IMR-90 (cell line): ENCODE data around the gene POLD1. TPM values are rescaled to one million over a fixed set of nuclear protein-coding genes. Genes with fewer than 3 reads are reported as not detected.

ENCODE experiments used
- ATAC-seq: fragments of 200-7000 bp; cut with Tn5 transposase; 2 replicates; pipeline ENCODE4 v1.9.1; 2020; ENCODE audit warnings: low read depth, mild to moderate bottlenecking, moderate library complexity
- BruUV-seq: library from RNA; stranded (reverse); fragments of 400-500 nt; replicated peaks from 2 replicates; lab custom pipeline; 2021; lab: Mats Ljungman, UMichigan
- CTCF ChIA-PET: fragments of 300-600 bp; formaldehyde crosslinking; extraction: SDS; loops from one replicate; lab custom pipeline; 2021; ENCODE audit warnings: antibody characterized with exemption; lab: Yijun Ruan, JAX
- POLR2A ChIA-PET: fragments of 300-600 bp; sonication (Branson Sonifier 250); formaldehyde crosslinking; loops from one replicate; lab custom pipeline; 2022; ENCODE audit warnings: antibody characterized with exemption; ENCODE audit not compliant: unreplicated experiment; lab: Charles Lee
- DNase-seq: peaks from one replicate; pipeline ENCODE4 v3.0.0; 2013
- H2AFZ ChIP-seq: replicated peaks from 2 replicates; pipeline ENCODE3; 2013; ENCODE audit warnings: low read length, mild to moderate bottlenecking; ENCODE audit not compliant: poor library complexity
- H2AK5ac ChIP-seq: 2 replicates; pipeline ENCODE4 v1.6.1; 2013; ENCODE audit warnings: low read depth, low read length, inconsistent platforms
- H2AK9ac ChIP-seq: replicated peaks from 2 replicates; pipeline ENCODE3; 2013; ENCODE audit warnings: mild to moderate bottlenecking, low read depth, low read length, moderate library complexity; ENCODE audit not compliant: poor library complexity
- H2BK120ac ChIP-seq: 2 replicates; pipeline ENCODE4 v1.6.1; 2013; ENCODE audit warnings: low read depth, low read length, inconsistent platforms
- H2BK15ac ChIP-seq: 3 replicates; pipeline ENCODE4 v1.6.1; 2013; ENCODE audit warnings: low read depth, low read length, inconsistent platforms
- H2BK20ac ChIP-seq: 2 replicates; pipeline ENCODE4 v1.6.1; 2013; ENCODE audit warnings: low read depth, mild to moderate bottlenecking, inconsistent platforms, low read length, moderate library complexity
- H2BK5ac ChIP-seq: 2 replicates; pipeline ENCODE4 v1.6.1; 2013; ENCODE audit warnings: mild to moderate bottlenecking, low read depth, low read length, inconsistent platforms; ENCODE audit not compliant: poor library complexity, severe bottlenecking
- H3K14ac ChIP-seq: replicated peaks from 2 replicates; pipeline ENCODE4 v1.6.1; 2013; ENCODE audit warnings: low read depth, low read length, inconsistent platforms
- H3K18ac ChIP-seq: 2 replicates; pipeline ENCODE4 v1.6.1; 2013; ENCODE audit warnings: low read depth, low read length, control low read depth
- H3K23ac ChIP-seq: 2 replicates; pipeline ENCODE4 v1.6.1; 2013; ENCODE audit warnings: low read depth, low read length, inconsistent platforms
- H3K27ac ChIP-seq: 2 replicates; pipeline ENCODE4 v1.5.1; 2013; ENCODE audit warnings: mild to moderate bottlenecking, control low read depth, low read length; ENCODE audit not compliant: insufficient read depth
- H3K27me3 ChIP-seq: 2 replicates; pipeline ENCODE4 v1.6.1; 2013; ENCODE audit warnings: low read length; ENCODE audit not compliant: control insufficient read depth, insufficient read depth
- H3K36me3 ChIP-seq: 2 replicates; pipeline ENCODE4 v1.6.1; 2013; ENCODE audit warnings: low read length, mixed read lengths; ENCODE audit not compliant: control insufficient read depth, insufficient read depth
- H3K4ac ChIP-seq: 2 replicates; pipeline ENCODE4 v1.6.1; 2013; ENCODE audit warnings: low read depth, low read length, inconsistent platforms
- H3K4me1 ChIP-seq: 2 replicates; pipeline ENCODE4 v1.6.1; 2013; ENCODE audit warnings: low read length, mixed read lengths; ENCODE audit not compliant: control insufficient read depth, insufficient read depth
- H3K4me2 ChIP-seq: 2 replicates; pipeline ENCODE4 v1.6.1; 2013; ENCODE audit warnings: low read depth, mild to moderate bottlenecking, control low read depth, low read length, moderate library complexity
- H3K4me3 ChIP-seq: 2 replicates; pipeline ENCODE4 v1.5.1; 2013; ENCODE audit warnings: low read depth, mild to moderate bottlenecking, control low read depth, low read length, moderate library complexity; ENCODE audit not compliant: insufficient read depth
- H3K56ac ChIP-seq: 2 replicates; pipeline ENCODE4 v1.6.1; 2013; ENCODE audit warnings: low read length, inconsistent platforms; ENCODE audit not compliant: insufficient read depth; ENCODE audit errors: extremely low read depth
- H3K79me1 ChIP-seq, 2 experiments: 2 replicates each; pipeline ENCODE4 v1.6.1; 2013; ENCODE audit warnings: low read length in 2 of 2, inconsistent platforms in 1 of 2, low read depth in 1 of 2
- H3K9ac ChIP-seq: 2 replicates; pipeline ENCODE4 v1.6.1; 2013; ENCODE audit warnings: low read depth, low read length, control low read depth
- H3K9me1 ChIP-seq: 2 replicates; pipeline ENCODE4 v1.6.1; 2013; ENCODE audit warnings: low read length, inconsistent platforms; ENCODE audit not compliant: insufficient read depth
- H3K9me3 ChIP-seq: 2 replicates; pipeline ENCODE4 v1.6.1; 2013; ENCODE audit warnings: low read length; ENCODE audit not compliant: control insufficient read depth, insufficient read depth
- H4K20me1 ChIP-seq: 2 replicates; pipeline ENCODE4 v1.6.1; 2013; ENCODE audit warnings: low read length, inconsistent platforms; ENCODE audit not compliant: insufficient read depth
- H4K5ac ChIP-seq: 2 replicates; pipeline ENCODE4 v1.6.1; 2013; ENCODE audit warnings: mild to moderate bottlenecking, low read depth, low read length, control low read depth
- H4K8ac ChIP-seq, 2 experiments: 2 replicates each; pipeline ENCODE4 v1.6.1; 2013; ENCODE audit warnings: low read depth in 2 of 2, low read length in 2 of 2, control low read depth in 1 of 2, inconsistent platforms in 1 of 2
- H4K91ac ChIP-seq: 2 replicates; pipeline ENCODE4 v1.6.1; 2013; ENCODE audit warnings: low read depth, low read length, inconsistent platforms; ENCODE audit not compliant: insufficient read depth
- BHLHE40 ChIP-seq: fragments of 150-350 bp; IDR thresholded peaks from 2 replicates; pipeline ENCODE4 v1.6.1; 2016; ENCODE audit warnings: mild to moderate bottlenecking, low read depth, low read length
- CHD1 ChIP-seq: IDR thresholded peaks from 2 replicates; pipeline ENCODE4 v1.6.1; 2012; ENCODE audit warnings: low read depth, low read length, improper control_type of control experiment
- CTCF ChIP-seq: conservative IDR thresholded peaks from 2 replicates; pipeline ENCODE4 v1.5.1; 2012; ENCODE audit warnings: mild to moderate bottlenecking, low read depth, low read length, improper control_type of control experiment
- ELK1 ChIP-seq: fragments of 150-350 bp; IDR thresholded peaks from 2 replicates; pipeline ENCODE4 v1.6.1; 2016; ENCODE audit warnings: low read depth, mild to moderate bottlenecking, low read length, moderate library complexity, borderline replicate concordance
- FOS ChIP-seq: fragments of 150-350 bp; IDR thresholded peaks from 2 replicates; pipeline ENCODE4 v1.6.1; 2016; ENCODE audit warnings: low read depth, low read length
- MAFK ChIP-seq: IDR thresholded peaks from 2 replicates; pipeline ENCODE4 v1.6.1; 2012; ENCODE audit warnings: low read depth, low read length, improper control_type of control experiment
- MAZ ChIP-seq: IDR thresholded peaks from 2 replicates; pipeline ENCODE4 v1.6.1; 2012; ENCODE audit warnings: low read depth, mild to moderate bottlenecking, low read length, improper control_type of control experiment, moderate library complexity, borderline replicate concordance
- MXI1 ChIP-seq: IDR thresholded peaks from 2 replicates; pipeline ENCODE4 v1.6.1; 2012; ENCODE audit warnings: low read depth, mild to moderate bottlenecking, low read length, moderate library complexity, borderline replicate concordance
- NFE2L2 ChIP-seq: fragments of 150-350 bp; IDR thresholded peaks from 2 replicates; pipeline ENCODE4 v1.6.1; 2016; ENCODE audit warnings: low read depth, mild to moderate bottlenecking, low read length
- POLR2A ChIP-seq: IDR thresholded peaks from 2 replicates; pipeline ENCODE4 v1.6.1; 2012; ENCODE audit warnings: mild to moderate bottlenecking, low read depth, low read length
- RAD21 ChIP-seq: IDR thresholded peaks from 2 replicates; pipeline ENCODE4 v1.6.1; 2012; ENCODE audit warnings: low read length, improper control_type of control experiment
- RCOR1 ChIP-seq: IDR thresholded peaks from 2 replicates; pipeline ENCODE4 v1.6.1; 2012; ENCODE audit warnings: mild to moderate bottlenecking, low read length, improper control_type of control experiment; ENCODE audit not compliant: insufficient replicate concordance
- RFX5 ChIP-seq: IDR thresholded peaks from 2 replicates; pipeline ENCODE4 v1.8.0; 2012; ENCODE audit warnings: low read depth, mild to moderate bottlenecking, low read length, moderate library complexity
- SMC3 ChIP-seq: fragments of 150-350 bp; IDR thresholded peaks from 2 replicates; pipeline ENCODE4 v1.6.1; 2016; ENCODE audit warnings: low read depth, mild to moderate bottlenecking, antibody characterized with exemption, low read length, moderate library complexity
- USF2 ChIP-seq: fragments of 150-350 bp; IDR thresholded peaks from 2 replicates; pipeline ENCODE4 v1.6.1; 2017; ENCODE audit warnings: mild to moderate bottlenecking, antibody characterized with exemption, low read length, low read depth
- WGBS, 2 experiments: methylation state at CpG; one replicate each; pipeline versions ENCODE4 v1.1.5 to v1.1.7; 2013; ENCODE audit warnings: missing lambda C conversion rate in 2 of 2; ENCODE audit not compliant: insufficient read length in 1 of 2; ENCODE audit errors: extremely low coverage in 2 of 2; 5-methylcytosine and 5-hydroxymethylcytosine counted together
- dilution Hi-C: fragments of 300-500 bp; cut with HindIII; formaldehyde crosslinking; loops from one replicate; pipeline ENCODE4 v1.14.3; 2018; ENCODE audit warnings: low sequenced_read_pairs; ENCODE audit not compliant: unreplicated experiment
- in situ Hi-C: fragments of 300-500 bp; cut with MboI; formaldehyde crosslinking; loops from 3 replicates; pipeline ENCODE4 v1.14.3; 2019; ENCODE audit warnings: low sequenced_read_pairs, inconsistent platforms, mixed read lengths
- intact Hi-C: fragments of 100-400 bp; cut with micrococcal nuclease; formaldehyde crosslinking; loops from 2 replicates; pipeline ENCODE4 v1.10.0; 2022
- polyA plus RNA-seq, 3 experiments: library from polyadenylated mRNA; depleted of rRNA; stranded (reverse); fragments of >200 nt; gene quantifications; 2 replicates each; pipeline ENCODE4 v1.2.3, GENCODE V29; 2012; ENCODE audit warnings: low replicate concordance in 1 of 3
- total RNA-seq: library from RNA; depleted of rRNA; stranded (reverse); fragments of >200 nt; gene quantifications from 2 replicates; pipeline ENCODE4 v1.2.3, GENCODE V29; 2012

The POLD1 gene
- total and polyA plus RNA-seq, 2 of the 4 experiments (the other 2 are of a cell fraction): 13.8 to 28.9 TPM

GRCh38 chr19:50466706-50467039 lies 82.5 kb downstream of the POLD1 start:
- no peaks in the 10 kb centered on the region for H3K9me1 ChIP-seq
- no peak overlapping the region for H3K4me3 ChIP-seq
- no peaks in the 10 kb centered on the region for H3K9me3 ChIP-seq
- H4K5ac ChIP-seq: no peak overlapping the region
- intact Hi-C loops: no loop called here
- H3K14ac ChIP-seq: no peak overlapping the region
- ChIA-PET CTCF (no interaction called here), POLR2A (no interaction called here)
- in situ Hi-C loops: no loop called here
- H2AK5ac ChIP-seq: no peak overlapping the region
- no peak overlapping the region for H2AK9ac ChIP-seq
- H2BK5ac ChIP-seq: no peak overlapping the region
- H2BK120ac ChIP-seq: no peak overlapping the region
- no peaks in the 10 kb centered on the region for H3K36me3 ChIP-seq
- no peak overlapping the region for H3K23ac ChIP-seq
- H2BK20ac ChIP-seq: no peak overlapping the region
- H3K27me3 ChIP-seq: peaks cover 2% of the 10 kb centered on the region; the same call in 1 of the 2 replicates
- H3K4me1 ChIP-seq: no peaks in the 10 kb centered on the region
- no peak for ATAC-seq
- H3K4ac ChIP-seq: no peak overlapping the region
- TF ChIP-seq MAZ: no peak
- TF ChIP-seq RFX5: no peak
- TF ChIP-seq CTCF: no peak
- no peak for TF ChIP-seq MAFK
- no peak for TF ChIP-seq BHLHE40
- no peak for TF ChIP-seq FOS
- no peak for TF ChIP-seq CHD1
- TF ChIP-seq MXI1: no peak
- no peak for TF ChIP-seq RCOR1
- TF ChIP-seq SMC3: no peak
- no peak for TF ChIP-seq RAD21
- TF ChIP-seq POLR2A: no peak
- TF ChIP-seq NFE2L2: no peak
- TF ChIP-seq USF2: no peak
- TF ChIP-seq ELK1: no peak
- H4K8ac ChIP-seq: no peak overlapping the region
- H2BK15ac ChIP-seq: no peak overlapping the region
- no peak overlapping the region for H3K27ac ChIP-seq
- no peaks in the 10 kb centered on the region for H3K79me1 ChIP-seq
- H3K18ac ChIP-seq: no peak overlapping the region
- no peak for DNase-seq
- H4K20me1 ChIP-seq: no peaks in the 10 kb centered on the region
- H3K56ac ChIP-seq: no peak overlapping the region
- no peak overlapping the region for H3K4me2 ChIP-seq
- no TSS peak for BruUV-seq
- H2AFZ ChIP-seq: no peak overlapping the region
- dilution Hi-C loops: no loop called here
- no peak overlapping the region for H4K91ac ChIP-seq
- no CpG with 5 or more reads among the region's 11 CpGs for WGBS, 2 experiments
- H3K9ac ChIP-seq: no peak overlapping the region
